GM19468 (cell line): Measurements from ENCODE around the gene ATP6V0C.
A peak's percentile ranks its signal among the peaks of the same experiment; 100 is the strongest.
"Not testable (repeated sequence)": the region's sequence is repeated elsewhere in the genome, so short reads cannot be mapped to it uniquely, and the experiment has no call there.

Experiments
- ATAC-seq: cut with Tn5 transposase; IDR thresholded peaks from one replicate; pipeline ENCODE4 v1.9.1; 2021; ENCODE audit warnings: mild to moderate bottlenecking, moderate library complexity, moderate number of reproducible peaks; ENCODE audit not compliant: unreplicated experiment; ENCODE audit errors: extremely low read depth

The ATP6V0C gene

GRCh38 chr16:2473999-2474876, 39.5 kb upstream of the ATP6V0C start:
- no peak for ATAC-seq

- no peak for ATAC-seq
These were observed 38.8 kb upstream of the ATP6V0C start, which contains the start of gene TBC1D24 for GRCh38 chr16:2474877-2475412. Gene TBC1D24 (plus strand): TSS chr16:2475127. CDS start chr16:2496149, 21,022 bp downstream.

GRCh38 chr16:2475413-2476344, 38.1 kb upstream of the ATP6V0C start:
- ATAC-seq, result no peak

DNA sequence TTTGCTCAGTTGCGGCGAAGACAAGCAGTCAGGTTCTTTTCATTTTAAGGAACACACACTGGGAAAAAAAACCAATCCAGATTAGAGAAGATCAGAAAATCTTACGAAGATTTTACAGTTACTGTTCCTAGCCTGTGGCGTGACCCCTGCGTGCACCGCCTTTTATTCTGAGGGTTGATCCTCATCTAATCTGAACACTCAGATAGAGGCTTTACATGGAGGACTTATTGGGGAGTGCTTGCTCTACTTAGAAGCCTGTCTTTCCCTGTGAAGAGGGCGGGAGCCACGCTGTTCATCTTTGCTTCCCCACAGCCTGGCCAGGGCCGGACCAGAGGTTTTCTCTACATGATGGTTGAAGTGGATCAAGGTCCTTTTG, 37.4 kb upstream of the ATP6V0C start:
- ATAC-seq, result no peak

- no peak for ATAC-seq
These were observed 37.0 kb upstream of the ATP6V0C start for GRCh38 chr16:2476741-2477140.

DNA sequence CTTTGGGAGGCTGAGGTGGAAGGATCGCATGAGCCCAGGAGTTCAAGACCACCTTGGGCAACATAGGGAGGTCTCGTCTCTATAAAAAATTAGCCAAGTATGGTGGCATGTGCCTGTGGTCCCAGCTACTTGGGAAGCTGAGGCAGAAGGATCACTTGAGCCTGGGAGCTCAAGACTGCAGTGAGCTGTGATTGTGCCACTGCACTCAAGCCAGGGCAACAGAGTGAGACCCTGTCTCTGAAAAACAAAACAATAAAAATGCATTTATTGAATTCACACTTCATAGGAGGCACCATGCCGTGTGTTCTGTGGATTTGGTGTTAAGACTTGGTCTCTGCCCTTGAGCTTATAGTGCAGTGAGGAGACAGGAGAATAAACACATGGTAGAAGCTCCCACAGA, 36.4 kb upstream of the ATP6V0C start:
- ATAC-seq, result no peak

DNA sequence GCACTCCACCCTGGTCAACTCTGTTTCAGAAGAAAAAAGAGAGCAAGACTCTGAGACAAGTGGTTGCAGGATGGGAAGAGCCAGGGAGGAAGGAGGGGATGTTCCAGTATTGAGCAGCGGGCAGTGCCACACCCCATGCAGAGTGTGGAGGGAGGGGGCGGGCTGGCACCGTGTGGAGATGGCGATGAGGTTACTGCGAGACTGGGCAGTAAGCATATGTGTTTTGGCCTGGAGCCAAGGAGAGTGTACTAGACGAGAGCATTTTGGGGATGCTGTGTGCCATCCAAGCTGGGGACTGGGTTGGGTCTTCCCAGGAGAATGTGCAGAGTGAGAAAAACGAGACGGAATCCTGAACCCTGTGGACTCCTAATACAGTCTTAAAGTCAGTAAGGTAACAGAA, 35.5 kb upstream of the ATP6V0C start:
- no peak for ATAC-seq

- ATAC-seq, result not testable (repeated sequence)
These were observed 33.8 kb upstream of the ATP6V0C start for GRCh38 chr16:2479996-2480395.

- no peak for ATAC-seq
These were observed 32.8 kb upstream of the ATP6V0C start for GRCh38 chr16:2480948-2481347.

DNA sequence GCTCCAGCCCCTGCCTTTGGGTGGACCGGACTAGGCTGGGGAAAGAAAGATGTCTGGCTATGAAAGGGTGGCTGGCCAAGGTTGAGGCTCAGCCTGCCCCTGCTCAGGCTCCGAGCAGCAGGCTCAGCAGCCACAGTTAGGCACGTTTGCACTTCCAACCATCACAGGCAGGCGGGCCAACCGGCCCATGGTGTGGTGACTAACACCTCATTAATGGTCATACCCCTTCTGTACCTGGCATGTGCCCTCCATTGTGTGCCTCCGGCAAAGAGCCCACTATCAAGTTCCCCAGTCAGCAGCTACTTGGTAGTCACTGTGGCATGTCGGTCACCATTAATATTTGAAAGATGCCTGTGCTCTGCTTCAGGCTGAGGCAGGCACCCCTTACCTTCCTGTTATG, 32.1 kb upstream of the ATP6V0C start:
- no peak for ATAC-seq

- no peak for ATAC-seq
These were observed 31.5 kb upstream of the ATP6V0C start for GRCh38 chr16:2482249-2482648.

DNA sequence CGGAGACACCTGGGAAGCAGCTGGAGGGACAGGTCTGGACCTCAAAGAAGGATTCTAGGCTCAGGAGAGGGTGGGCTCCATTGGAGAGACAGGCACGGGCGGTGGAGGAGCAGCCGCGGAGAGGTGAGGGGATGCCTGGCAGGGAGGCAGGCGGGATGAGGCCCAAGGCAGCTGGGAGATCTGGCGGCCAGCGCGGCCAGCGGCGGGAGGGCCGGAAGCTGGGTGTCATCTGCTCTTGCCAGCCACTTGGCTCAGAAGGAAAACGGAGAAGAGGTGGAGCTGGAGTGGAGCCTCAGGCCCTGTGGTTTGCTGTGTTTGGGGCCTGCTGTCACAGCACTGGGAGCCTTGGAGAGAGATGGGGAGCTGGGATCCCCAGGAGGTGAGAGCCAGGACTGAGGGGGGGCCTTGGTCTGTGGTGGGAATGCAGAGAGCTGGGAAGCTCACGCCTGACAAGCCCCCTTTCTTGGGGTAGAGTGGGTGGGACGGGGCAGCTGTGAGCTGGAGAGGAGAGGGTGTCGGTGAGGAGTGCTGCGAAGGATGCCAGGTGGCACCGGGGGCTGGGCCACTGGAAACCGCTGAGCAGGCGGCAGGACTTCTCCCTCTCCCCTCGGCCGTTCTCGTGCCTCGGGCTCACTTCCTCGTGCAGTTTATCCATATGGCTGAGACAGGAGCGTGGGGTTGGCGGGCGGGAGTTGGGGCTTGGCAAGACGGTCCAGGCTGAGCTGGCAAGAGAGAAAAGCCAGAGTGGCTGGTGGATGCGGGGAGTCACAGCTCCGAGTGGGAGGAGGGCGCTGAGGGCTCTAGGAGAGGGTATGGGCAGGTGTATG, 30.8 kb upstream of the ATP6V0C start:
- ATAC-seq, result no peak

GRCh38 chr16:2483939-2484897, 29.5 kb upstream of the ATP6V0C start:
- ATAC-seq, result no peak

- ATAC-seq, result no peak
These were observed 28.7 kb upstream of the ATP6V0C start for GRCh38 chr16:2484898-2485508.

DNA sequence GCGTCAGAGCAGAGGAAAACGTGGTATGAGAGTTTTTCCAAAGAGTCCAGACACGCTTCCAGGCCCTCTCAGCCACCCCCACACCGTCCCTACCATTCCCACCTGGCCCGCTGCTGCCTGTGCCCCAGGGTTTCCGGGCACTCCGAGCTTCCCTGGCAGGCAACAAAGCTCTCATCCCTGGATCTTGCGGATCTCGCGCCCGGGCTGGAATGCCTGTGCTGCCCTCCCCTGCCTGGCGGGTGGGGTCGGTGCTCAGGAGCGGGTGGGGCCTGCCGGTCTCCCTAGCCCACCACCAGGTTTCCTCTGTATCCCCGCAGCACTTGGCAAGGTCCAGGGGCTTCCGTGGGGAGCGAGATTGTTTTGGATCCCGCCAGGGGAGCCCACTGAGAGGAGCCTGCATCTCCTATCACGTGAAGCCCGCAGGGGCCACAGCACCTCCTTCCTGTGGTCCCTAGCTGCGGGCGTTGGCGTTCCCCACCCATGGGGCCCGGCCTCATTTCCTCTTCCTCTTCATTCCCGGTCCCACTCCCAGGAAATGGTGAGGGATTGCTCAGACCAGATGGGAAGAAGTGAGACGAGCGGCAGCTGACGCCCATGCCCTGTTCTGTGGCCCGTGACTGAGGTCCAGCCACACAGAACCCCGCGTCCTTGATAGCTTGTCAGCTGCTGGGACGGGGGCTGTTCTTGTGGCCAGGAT, 27.8 kb upstream of the ATP6V0C start:
- ATAC-seq, result no peak

GRCh38 chr16:2486645-2487516, 26.9 kb upstream of the ATP6V0C start:
- peak; percentile 65 for ATAC-seq

DNA sequence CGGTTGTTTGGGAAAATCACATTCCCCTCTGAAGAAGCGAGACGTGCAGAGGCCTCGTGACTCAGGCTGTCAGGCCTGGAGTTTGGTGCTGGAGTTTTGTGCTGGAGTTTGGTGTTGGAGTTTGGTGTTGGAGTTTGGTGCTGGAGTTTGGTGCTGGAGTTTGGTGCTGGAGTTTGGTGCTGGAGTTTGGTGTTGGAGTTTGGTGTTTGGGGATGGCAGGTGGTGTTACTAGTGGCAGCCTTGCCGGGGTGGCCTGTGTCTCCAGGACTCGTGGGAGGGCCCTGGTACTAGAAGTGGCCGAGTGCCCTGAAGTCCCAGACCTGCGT, 26.3 kb upstream of the ATP6V0C start:
- no peak for ATAC-seq
